Activated CD4-positive, alpha-beta T cell treated with anti-CD3 and anti-CD28 coated beads, Interleukin-10, Interleukin-2, amounts not matched to agents 100 ng/mL and 50 ng/mL, durations not matched to agents 16 hours and 8 hours (primary cell): ENCODE measurements around the gene IL17RA.
"Not testable (repeated sequence)": the region's sequence is repeated elsewhere in the genome, so short reads cannot be mapped to it uniquely, and the experiment has no call there.

ENCODE experiments used
- DNase-seq: peaks from one replicate; pipeline ENCODE4 v3.0.0-alpha.2; 2020

The IL17RA gene

GRCh38 chr22:17121233-17122195 lies 36.7 kb downstream of the IL17RA start, which contains the start of gene TMEM121B:
TMEM121B (minus strand) TSS chr22:17121360; CDS start chr22:17121127, 233 bp downstream.
- DNase-seq, result no peak

GRCh38 chr22:17130199-17130598 lies 45.4 kb downstream of the IL17RA start:
- DNase-seq, result no peak

- no peak for DNase-seq
Measured at GRCh38 chr22:17131686-17132085, 46.9 kb downstream of the IL17RA start.

GRCh38 chr22:17132112-17132511 lies 47.3 kb downstream of the IL17RA start:
- no peak for DNase-seq

GRCh38 chr22:17133137-17133536 lies 48.3 kb downstream of the IL17RA start:
- DNase-seq, result no peak

- no peak for DNase-seq
Measured at GRCh38 chr22:17135153-17135760, 50.5 kb downstream of the IL17RA start.

GRCh38 chr22:17137170-17137569 lies 52.4 kb downstream of the IL17RA start:
- DNase-seq, result no peak

- DNase-seq, result no peak
Measured at GRCh38 chr22:17137861-17138425, 53.1 kb downstream of the IL17RA start.

- no peak for DNase-seq
Measured at GRCh38 chr22:17138513-17138912, 53.7 kb downstream of the IL17RA start.

GRCh38 chr22:17140022-17140421 lies 55.2 kb downstream of the IL17RA start:
- no peak for DNase-seq

- DNase-seq, result no peak
Measured at GRCh38 chr22:17140826-17141766, 56.3 kb downstream of the IL17RA start.

GRCh38 chr22:17143101-17143500 lies 58.3 kb downstream of the IL17RA start:
- DNase-seq, result no peak

- DNase-seq, result no peak
Measured at GRCh38 chr22:17143826-17144225, 59.0 kb downstream of the IL17RA start.

GRCh38 chr22:17145021-17145680 lies 60.4 kb downstream of the IL17RA start:
- no peak for DNase-seq

GRCh38 chr22:17147458-17147857 lies 62.7 kb downstream of the IL17RA start:
- not testable (repeated sequence) for DNase-seq

- DNase-seq, result no peak
Measured at GRCh38 chr22:17149076-17149815, 64.4 kb downstream of the IL17RA start.

- no peak for DNase-seq
Measured at GRCh38 chr22:17152340-17152739, 67.5 kb downstream of the IL17RA start.

- DNase-seq, result no peak
Measured at GRCh38 chr22:17152971-17153370, 68.2 kb downstream of the IL17RA start.

- DNase-seq, result no peak
Measured at GRCh38 chr22:17155941-17156340, 71.1 kb downstream of the IL17RA start.

GRCh38 chr22:17157714-17158113 lies 72.9 kb downstream of the IL17RA start:
- DNase-seq, result no peak

- no peak for DNase-seq
Measured at GRCh38 chr22:17158176-17158567, 73.4 kb downstream of the IL17RA start.
